Left renal cortex interstitium (tissue), 4 donors: ENCODE data around the gene PLCL1. TPM values are rescaled to one million over a fixed set of nuclear protein-coding genes. Genes with fewer than 3 reads are reported as not detected.

Experiments used
- DNase-seq, 4 donors: peaks; one replicate each; pipeline ENCODE4 v3.0.0-alpha.2; 2013; ENCODE audit warnings: low read depth in 4 of 4, low spot score in 2 of 4, missing footprints in 1 of 4
- polyA plus RNA-seq, 4 donors: library from polyadenylated mRNA; unstranded; fragments of 120-200 nt; gene quantifications; one replicate each; pipeline ENCODE4 v1.2.1, GENCODE V29; 2013; ENCODE audit not compliant: insufficient read length in 4 of 4

PLCL1 gene
- polyA plus RNA-seq, 4 donors: 14.2 to 23.3 (median 15.3) TPM

DNA sequence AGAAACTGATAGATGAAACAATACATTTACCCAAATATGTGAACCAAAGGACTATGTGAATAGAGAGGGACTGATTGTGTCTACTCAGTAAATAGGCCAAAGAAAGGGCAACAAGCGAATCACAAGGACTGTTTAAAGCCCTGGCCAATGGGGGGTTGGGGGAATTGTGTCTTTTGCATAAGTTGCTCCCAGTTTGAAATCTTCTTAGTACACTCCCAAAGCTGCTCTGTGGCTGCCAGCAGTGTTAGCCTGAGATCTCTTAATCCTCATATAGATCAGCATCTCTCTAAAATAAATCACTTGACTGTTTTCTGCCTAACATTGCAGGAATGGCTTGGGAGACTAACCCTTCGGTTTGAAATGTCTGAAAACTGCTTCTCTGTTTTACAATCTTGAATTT lies 236.4 kb downstream of the PLCL1 start:
- no peak for DNase-seq

DNA sequence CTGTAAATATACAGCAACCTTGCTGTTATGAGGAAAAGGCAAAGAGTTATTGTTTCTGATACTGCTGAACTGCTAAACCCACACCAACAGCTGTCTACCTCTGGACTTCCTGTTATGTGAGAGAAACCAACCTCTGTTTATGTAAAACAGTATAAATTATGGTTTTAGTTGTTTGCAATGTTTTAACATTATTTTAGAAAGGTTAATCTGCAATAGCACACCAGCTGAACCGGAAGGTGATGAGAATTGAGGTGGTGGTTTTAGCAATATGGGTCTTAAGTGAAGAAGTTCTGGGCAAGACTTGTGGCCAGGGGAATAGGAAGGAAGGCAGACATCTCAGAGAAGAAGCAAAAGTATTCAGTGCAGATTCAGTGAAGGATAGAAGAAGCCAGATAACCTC lies 237.8 kb downstream of the PLCL1 start:
- DNase-seq: no peak

DNA sequence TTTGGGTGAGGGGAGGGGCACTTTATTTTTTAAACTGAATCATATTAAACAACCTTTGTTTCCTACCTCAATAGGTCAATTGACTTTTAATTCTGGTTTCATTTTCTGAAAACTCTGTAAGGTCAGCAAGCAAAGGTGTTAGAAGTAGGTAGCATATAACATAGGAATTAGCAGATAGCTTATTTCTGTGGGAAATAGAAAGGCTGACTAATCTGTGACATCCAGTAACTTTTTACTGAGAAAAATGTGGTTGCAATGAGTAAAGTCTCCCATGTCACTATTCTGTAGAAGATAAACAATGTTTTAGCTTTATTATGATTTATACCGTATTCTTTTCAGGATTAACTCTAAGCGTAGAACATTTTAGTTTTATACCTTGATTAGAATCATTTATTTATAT lies 240.4 kb downstream of the PLCL1 start:
- no peak for DNase-seq

DNA sequence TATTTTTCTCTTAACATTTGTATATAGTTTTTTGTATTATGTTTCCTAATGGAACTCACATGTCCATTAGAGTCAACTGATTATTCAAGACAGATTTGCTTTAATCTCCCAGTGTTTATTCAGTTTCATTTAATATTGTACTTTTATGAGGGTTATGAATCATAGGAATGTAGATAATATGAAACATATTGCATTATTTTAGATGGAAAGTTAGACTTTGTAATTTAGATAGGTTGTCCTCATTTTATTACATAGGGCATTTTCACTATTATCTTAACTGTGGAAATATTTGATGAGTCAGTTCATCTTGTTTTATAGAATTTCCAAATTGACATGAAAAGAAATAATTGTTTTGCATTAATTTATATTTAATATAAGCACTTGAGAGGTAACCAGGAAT lies 240.8 kb downstream of the PLCL1 start:
- DNase-seq: no peak

DNA sequence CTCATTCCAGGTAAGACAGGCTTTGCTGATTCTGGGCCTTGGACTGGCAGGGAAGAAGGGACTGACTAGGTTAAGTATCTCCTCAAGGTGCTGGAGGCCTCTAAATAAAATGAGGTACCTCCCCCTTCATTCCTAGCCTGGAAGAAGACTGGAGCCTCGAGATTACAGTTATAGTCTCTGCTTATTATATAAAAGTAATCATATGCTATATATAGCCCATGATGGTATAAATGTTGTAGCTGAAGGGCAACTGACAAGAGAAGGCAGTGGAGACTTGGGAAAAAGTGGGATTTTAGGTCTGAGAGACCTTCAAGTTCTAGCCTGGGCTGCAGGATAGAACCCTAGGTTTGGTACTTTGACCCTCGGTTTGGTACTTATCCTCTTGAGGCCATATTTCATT lies 248.3 kb downstream of the PLCL1 start:
- no peak for DNase-seq

DNA sequence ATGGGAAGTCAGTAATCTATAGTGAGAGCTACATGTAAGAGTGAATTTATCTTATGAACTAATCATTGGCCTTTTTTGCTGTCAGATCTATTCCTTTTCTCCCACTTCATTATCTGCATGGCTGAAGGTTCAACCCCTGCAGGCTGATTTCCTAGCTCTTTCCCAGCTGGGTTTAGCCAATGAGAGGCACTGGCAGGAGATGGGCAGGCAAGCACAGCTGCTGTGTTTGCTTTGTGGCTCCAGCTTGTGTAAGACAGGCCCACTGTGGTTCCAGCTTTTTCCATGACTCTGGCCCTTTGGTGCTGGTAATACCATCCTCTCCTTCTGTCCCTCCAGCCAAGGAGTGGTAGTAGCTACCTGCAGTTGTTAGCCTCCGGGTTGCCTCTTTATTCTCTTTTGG lies 248.8 kb downstream of the PLCL1 start:
- DNase-seq: no peak

DNA sequence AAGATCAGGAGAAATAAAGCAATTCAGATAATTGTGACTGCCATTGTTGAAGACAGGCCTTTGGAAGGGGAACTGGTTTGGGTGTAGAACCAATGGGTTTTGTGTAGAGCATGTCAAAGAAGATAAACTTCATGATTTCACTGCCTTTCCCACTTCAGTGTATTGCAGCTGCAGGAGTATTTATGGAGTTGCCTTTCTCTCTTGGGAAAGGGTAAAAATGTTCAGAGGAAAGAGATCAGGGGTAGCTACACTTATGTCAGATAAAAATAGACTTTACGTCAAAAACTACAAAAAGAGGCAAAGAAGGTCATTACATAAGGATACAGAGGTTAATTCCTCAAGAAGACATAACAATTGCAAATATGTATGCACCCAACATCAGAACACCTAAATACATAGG lies 249.4 kb downstream of the PLCL1 start:
- no peak for DNase-seq

DNA sequence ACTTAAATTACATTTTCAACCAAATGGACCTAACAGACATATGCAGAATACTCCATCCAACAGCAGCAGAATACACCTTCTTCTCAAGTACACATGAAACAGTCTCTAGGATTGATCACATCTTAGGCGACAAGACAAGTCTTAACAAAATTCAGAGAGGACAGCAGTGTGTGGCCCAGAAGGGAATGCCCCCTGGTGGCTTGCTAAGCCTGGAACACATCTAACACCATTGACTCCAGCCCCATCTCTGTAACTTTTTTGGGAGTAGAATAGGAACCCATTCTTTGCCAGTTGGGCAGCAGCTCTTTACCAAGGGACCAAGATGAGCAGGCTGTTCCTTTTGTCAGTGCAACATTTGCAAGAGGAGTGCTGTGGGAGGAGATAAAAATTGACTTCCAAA lies 249.9 kb downstream of the PLCL1 start:
- DNase-seq: no peak

DNA sequence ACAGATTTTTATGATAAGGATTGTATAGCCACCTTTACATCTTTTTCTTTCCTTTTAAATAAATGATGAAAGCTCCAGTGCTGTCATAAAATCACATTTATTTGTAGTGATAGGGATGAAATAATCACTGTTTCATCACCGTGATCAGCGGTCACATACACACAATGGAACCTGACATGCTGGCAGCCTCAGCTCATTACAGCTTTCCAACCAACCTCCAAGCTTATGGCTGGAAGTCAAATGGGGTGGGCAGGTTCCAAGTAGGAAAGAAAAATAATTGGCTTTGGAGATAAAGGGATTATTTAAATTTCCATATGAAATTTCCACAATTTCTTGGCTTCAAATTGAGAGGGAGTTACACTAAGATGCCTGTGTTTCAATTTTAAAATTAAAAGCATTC lies 251.3 kb downstream of the PLCL1 start:
- no peak for DNase-seq

DNA sequence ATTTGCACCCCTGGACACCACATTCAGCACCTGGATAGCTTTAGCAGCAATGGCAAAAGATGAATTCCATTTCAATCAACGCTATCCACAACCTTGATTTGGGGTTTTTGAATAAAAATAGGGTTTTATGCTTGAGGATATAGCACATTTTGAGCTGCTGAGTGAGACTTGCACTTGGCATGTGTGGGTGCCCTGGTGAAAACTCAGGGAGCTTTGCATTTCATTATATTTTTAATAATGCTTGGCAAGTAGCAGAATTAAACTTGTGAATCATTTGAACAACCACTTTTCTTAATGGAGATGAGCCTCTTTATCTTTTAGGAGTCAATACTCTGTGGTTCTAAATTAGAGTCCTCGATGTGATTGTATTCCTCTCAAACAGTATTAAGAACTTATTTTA lies 252.4 kb downstream of the PLCL1 start:
- no peak for DNase-seq

DNA sequence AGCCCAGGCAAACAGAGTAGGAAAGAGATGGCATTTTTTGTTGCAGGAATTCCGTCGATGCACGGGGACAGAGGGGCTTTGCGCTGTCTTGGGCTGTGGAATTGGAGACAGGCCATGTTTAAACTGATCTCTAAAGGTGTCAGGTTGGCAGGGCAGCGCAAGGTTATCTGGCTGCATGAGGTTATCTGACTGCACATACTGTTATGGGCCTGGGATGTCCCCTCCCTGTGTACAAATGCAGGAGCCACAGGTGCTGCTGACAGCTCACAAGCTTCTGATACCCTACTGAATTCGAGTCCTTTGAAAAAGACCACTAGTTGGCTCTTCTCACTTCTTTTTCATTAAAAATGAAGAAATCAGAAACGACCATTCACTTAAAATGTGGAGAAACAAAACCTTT lies 255.4 kb downstream of the PLCL1 start:
- no peak for DNase-seq

DNA sequence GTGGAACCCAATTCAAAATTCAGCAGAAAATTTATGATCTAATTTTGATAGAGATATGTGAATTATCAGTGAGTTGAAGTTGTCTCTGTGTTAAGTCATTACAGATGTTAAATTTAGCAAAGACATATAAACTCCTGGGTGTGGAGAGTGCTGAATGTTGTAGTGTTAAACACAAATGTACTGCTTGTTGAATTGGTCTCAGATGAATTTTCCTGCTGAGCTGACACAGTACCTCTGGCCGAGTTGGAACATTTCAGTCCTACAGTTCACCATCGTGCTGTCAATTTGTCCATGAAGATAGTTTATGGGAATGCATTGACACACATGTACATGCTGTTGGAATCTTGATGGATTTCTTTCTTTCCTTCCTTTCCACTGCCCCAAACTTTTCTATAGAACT lies 255.9 kb downstream of the PLCL1 start:
- no peak for DNase-seq

DNA sequence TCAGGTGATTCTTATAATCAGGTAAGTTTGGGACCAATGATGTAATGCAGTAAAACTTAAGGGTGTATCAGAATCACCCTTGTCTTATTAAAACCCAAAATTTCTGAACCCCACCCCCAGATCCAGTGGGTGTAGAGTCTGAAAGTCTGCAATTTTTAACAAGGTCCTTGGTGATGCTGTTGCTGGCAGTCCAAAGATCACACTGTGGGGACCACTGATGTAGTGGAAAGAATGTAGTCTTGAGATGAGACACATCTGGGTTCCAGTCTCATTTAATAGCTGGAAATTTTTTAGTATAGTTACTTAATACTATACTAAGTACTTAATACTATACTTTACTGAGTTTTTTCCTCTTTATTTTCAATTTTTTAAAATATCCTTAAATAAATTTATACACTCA lies 258.4 kb downstream of the PLCL1 start:
- no peak for DNase-seq

DNA sequence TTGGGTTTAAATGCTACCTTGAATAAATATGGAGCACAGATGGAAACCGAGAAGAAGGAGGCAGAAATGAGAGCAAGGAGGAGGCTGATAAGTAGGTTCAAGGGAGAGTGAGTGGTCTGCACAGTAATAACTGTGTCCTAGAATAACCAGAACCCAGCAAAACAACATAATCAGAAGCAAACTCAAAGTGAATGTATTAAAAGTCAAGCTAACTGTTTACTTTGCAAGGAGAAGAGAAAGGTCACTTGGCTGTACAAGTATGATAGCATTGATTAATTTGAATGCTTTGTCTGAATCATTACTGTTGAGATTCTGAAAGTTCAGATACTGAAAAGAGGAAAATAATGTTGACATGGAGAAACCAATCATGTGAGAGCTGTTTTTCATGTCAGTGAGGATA lies 258.8 kb downstream of the PLCL1 start:
- no peak for DNase-seq

DNA sequence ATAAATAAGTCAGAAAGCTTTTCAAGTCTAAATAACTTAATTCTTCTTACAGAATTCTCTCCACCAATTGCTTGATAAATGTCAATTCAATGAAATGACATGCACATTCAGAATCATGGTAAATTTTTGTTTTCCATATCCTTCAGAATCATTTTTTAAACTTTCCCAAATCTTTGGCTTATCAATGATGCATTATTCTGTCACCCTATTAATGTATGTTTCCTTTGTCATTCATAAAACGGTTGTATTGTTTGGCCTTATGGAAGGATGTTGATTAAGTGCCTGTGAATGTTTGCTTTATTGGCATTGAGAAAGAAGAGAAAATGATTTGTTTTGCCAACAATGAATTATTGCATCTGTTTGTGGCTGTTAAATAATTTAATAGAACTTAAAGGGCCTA lies 260.9 kb downstream of the PLCL1 start:
- DNase-seq: no peak

DNA sequence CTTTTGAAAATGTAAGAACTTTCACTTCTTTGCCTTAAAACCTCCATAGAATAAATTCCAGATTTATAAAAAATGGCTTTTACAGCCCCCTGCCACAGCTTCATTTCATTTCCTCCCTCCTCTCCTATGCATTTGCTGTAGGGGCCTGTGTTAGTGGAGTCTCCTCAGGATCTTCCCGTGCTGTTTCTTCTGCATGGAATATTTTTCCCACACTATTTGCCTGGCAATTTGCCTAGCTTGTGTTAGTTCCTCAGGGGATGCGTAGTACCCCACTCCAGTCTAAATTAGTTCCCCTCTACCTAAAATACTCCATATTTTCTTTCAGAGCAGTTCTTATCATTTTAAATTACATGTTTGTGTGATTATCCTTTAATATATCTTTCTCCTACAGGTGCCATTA lies 262.2 kb downstream of the PLCL1 start:
- no peak for DNase-seq

DNA sequence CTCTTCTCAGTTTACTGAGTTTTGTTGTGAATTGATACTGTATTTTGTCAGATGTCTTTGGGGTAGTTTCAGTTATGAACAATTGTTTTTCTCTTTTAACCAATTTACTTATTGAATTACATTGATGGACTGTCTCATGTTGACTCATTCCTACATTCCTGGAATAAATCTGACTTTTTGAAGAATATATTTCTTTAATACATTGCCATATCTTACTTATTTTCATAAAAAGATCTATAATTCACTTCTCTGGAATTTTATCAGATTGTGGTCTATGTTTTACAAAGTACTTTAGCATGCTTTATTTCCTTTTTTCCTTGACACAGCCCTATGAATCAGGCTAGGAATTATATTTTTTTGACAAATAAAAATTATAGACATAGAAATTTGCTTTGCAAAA lies 268.3 kb downstream of the PLCL1 start:
- DNase-seq: no peak

DNA sequence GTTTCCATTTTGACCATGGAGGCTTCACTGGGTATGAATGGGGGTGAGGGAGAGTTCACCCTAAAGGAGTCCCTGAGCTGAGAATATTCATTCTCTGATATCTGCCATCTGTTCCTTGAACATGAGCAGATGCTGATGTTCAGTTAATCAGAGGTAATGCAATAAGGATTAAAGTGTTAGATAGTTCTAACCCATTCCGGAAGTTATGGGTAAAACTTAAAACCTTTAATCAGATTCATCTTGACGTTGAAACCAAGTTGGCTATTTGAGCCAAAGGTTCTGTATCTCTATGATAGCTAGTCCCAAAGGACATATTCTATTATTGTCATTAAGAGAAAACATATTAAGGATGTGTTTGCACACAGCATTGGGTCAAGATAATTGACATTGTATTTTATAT lies 268.9 kb downstream of the PLCL1 start:
- no peak for DNase-seq

DNA sequence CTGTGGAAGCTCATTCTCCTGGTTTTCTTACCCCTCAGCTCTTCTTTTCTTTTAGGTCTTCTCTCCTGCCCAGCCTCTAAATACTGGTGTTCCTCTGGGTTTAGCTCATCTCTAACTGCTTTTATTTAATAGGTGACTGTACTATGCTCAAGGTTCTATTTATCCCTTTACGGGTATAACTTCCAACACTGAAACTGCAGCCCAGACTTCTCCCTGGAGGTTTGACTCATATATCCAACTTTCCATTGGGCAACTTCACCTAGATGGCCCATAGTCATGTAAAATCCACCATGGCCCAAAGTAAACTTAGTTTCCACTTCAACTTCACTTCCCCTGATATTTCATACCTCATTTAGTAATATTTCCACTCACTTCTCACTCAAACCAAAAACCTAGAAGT lies 273.1 kb downstream of the PLCL1 start:
- no peak for DNase-seq

DNA sequence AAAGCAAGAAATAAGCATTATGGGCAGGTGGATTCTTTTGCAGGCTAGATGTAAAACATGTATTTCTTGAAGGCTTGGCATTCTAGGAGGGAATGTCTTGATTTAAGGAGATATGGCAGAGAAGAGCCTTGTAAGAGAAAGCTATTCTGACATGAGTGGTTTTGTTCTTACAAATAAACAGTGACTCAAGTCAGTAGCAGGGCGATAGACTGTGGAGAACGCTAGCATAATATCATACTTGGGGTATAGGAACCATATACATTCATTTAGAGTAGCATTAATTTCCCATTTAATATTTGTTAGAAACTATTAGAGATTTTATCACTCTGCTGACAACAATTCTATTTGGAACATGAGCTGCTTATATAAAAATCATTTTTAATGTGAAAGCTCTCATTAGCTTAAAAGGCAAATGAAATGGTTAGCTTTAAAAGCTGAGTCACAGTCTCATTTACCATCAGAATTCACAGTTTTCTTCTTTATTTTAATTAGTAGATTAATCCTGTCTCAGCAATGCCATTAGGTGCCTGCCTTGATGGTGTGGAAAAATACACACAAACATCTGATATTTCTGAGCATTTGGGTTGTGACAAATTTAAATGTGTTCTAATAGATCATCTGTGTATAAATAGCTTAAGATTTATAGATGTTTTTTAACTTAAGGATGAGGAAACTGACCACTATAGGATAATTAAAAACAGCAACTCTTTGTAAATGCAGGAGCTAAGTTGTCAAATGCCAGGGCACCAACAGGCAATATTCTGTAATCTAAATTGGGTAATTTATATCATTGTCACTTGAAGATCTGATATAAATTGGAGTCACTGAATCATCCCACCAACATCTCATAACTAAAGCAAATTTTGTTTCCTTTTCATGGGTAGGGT lies 276.7 kb downstream of the PLCL1 start:
- no peak for DNase-seq

DNA sequence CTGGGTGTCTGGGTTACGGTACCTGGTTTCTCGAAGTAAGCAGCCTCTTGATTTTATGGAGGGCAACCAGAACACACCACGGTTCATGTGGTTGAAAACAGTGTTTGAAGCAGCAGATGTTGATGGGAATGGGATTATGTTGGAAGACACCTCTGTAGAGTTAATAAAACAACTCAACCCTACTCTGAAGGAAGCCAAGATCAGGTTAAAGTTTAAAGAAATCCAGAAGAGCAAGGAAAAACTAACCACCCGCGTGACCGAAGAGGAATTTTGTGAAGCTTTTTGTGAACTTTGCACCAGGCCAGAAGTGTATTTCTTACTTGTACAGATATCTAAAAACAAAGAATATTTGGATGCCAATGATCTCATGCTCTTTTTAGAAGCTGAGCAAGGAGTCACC lies 279.8 kb downstream of the PLCL1 start:
- no peak for DNase-seq

DNA sequence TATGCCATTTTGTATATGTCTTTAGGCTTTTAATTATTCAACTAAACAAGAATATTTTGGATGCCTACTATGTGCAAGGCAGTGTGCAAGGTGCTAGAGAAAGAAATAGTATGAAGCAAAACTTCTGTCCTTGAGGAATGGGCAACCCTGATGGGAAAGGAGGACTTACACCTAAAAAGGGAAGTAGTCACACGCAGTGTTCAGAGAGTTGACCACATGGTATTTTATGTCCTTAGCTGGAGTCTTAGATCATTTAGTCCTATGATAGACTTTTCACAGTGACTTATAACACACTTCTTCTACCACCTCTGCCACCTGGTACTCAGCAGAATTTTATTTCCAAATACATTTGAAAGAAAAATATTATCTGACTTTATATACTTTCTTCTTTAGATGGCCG lies 291.6 kb downstream of the PLCL1 start:
- DNase-seq: no peak

DNA sequence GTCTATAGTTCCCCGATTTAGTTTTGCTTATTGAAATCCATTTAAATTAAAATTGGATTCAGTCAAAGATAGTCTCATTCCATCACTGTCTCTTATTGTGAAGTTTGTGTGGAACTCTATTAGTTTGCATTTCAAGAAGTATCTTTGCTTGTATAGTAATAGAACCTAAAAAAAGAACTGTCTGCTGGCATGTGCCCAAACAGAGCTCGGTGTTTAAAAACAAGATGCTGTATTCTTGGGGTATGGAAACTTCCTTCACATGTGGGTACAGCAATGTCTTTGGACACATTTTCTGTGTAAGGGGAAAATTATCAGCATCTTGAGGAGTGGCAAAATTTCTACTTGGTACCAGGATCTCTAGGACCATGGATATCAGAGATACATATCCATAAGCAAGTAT lies 292.6 kb downstream of the PLCL1 start:
- DNase-seq: no peak
